HepG2 (cell line): ENCODE measurements around the gene DSCAM. TPM values are rescaled to one million over a fixed set of nuclear protein-coding genes. Genes with fewer than 3 reads are reported as not detected.

ENCODE experiments used
- ATAC-seq: fragments of 200-7000 bp; cut with Tn5 transposase; 3 replicates; pipeline ENCODE4 v1.9.1; 2020; ENCODE audit warnings: mild to moderate bottlenecking, moderate library complexity
- BruUV-seq: library from RNA; stranded (reverse); fragments of 400-500 nt; replicated peaks from 2 replicates; lab custom pipeline; 2021; lab: Mats Ljungman, UMichigan
- CTCF ChIA-PET: fragments of 300-600 bp; formaldehyde crosslinking; extraction: SDS; loops from one replicate; lab custom pipeline; 2021; ENCODE audit warnings: low total read pairs, inconsistent platforms, low intra/inter-chr PET ratio; lab: Yijun Ruan, JAX
- POLR2A ChIA-PET: fragments of 350-600 bp; sonication (Branson Sonifier 250); formaldehyde crosslinking; loops from one replicate; lab custom pipeline; 2020; ENCODE audit warnings: antibody characterized with exemption, inconsistent platforms; lab: Yijun Ruan, JAX
- DNase-seq: peaks from one replicate; pipeline ENCODE4 v3.0.0-alpha.2; 2015; ENCODE audit warnings: low spot score
- FAIRE-seq: peaks from 3 replicates; lab custom pipeline; 2011; peaks lifted over from hg19 to GRCh38; lab: Jason Lieb, UNC
- H2AFZ ChIP-seq: one replicate; pipeline ENCODE4 v1.6.1; 2011; ENCODE audit warnings: low read length, inconsistent platforms
- H3K27ac ChIP-seq: fragments of 300-600 bp; 3 replicates; pipeline ENCODE4 v1.8.0; 2011; ENCODE audit warnings: mixed run types, mild to moderate bottlenecking, mixed read lengths, low read length, inconsistent platforms; ENCODE audit not compliant: insufficient read depth; ENCODE audit errors: extremely low read length
- H3K27me3 ChIP-seq, 2 experiments: fragments of 200-600 bp in 1 of 2; 2 replicates in 1 of 2; 3 replicates in 1 of 2; pipeline versions ENCODE4 v1.6.0 to v1.8.0; 2011; ENCODE audit warnings: low read length in 2 of 2, mild to moderate bottlenecking in 2 of 2, moderate library complexity in 2 of 2, inconsistent platforms in 1 of 2; ENCODE audit not compliant: insufficient read depth in 2 of 2, control insufficient read depth in 1 of 2
- H3K36me3 ChIP-seq, 2 experiments: fragments of 200-600 bp in 1 of 2; replicated peaks in 1 of 2; 2 replicates in 1 of 2; 3 replicates in 1 of 2; pipeline versions ENCODE4 v1.5.1 to v1.8.0; 2011; ENCODE audit warnings: low read length in 2 of 2, inconsistent platforms in 1 of 2; ENCODE audit not compliant: insufficient read depth in 2 of 2, control insufficient read depth in 1 of 2
- H3K4me1 ChIP-seq: 2 replicates; pipeline ENCODE4 v1.5.1; 2012; ENCODE audit warnings: low read length, inconsistent platforms; ENCODE audit not compliant: insufficient read depth
- H3K4me2 ChIP-seq: 2 replicates; pipeline ENCODE4 v1.6.0; 2011; ENCODE audit warnings: low read depth, low read length, inconsistent platforms
- H3K4me3 ChIP-seq, 3 experiments: fragments of 200-600 bp in 1 of 3; sonication (generic), shearing (Covaris generic) in 1 of 3; replicated peaks in 1 of 3; 2 replicates each; pipeline ENCODE4 v1.5.1; 2011 to 2016; ENCODE audit warnings: low read length in 3 of 3, inconsistent platforms in 2 of 3, low read depth in 2 of 3, mild to moderate bottlenecking in 2 of 3, control low read depth in 1 of 3, mixed read lengths in 1 of 3; ENCODE audit not compliant: insufficient read depth in 1 of 3
- H3K79me2 ChIP-seq: one replicate; pipeline ENCODE4 v1.6.1; 2011; ENCODE audit warnings: low read length, inconsistent platforms; ENCODE audit not compliant: insufficient read depth
- H3K9ac ChIP-seq: 2 replicates; pipeline ENCODE4 v1.6.0; 2011; ENCODE audit warnings: mild to moderate bottlenecking, low read depth, low read length, inconsistent platforms; ENCODE audit not compliant: insufficient read depth
- H3K9me3 ChIP-seq: 2 replicates; pipeline ENCODE4 v1.5.1; 2012; ENCODE audit warnings: mild to moderate bottlenecking, low read length
- H4K20me1 ChIP-seq: 2 replicates; pipeline ENCODE4 v1.6.0; 2011; ENCODE audit warnings: inconsistent platforms, mild to moderate bottlenecking, low read length, moderate library complexity; ENCODE audit not compliant: insufficient read depth
- EHMT2 ChIP-seq: fragments of 200-600 bp; sonication (generic); IDR thresholded peaks from 2 replicates; pipeline ENCODE4 v1.7.0; 2017; ENCODE audit warnings: antibody characterized with exemption, low read depth, low read length, borderline replicate concordance
- ELF4 ChIP-seq: sonication (generic); formaldehyde crosslinking; IDR thresholded peaks from 2 replicates; pipeline ENCODE4 v1.5.0; 2020; ENCODE audit warnings: missing genetic modification reagents, mild to moderate bottlenecking, moderate library complexity, borderline replicate concordance
- GMEB2 ChIP-seq: IDR thresholded peaks from 2 replicates; pipeline ENCODE4 v1.6.1; 2016; ENCODE audit warnings: missing biosample characterization, missing genetic modification reagents, low read depth
- HOXA5 ChIP-seq: sonication (generic); formaldehyde crosslinking; IDR thresholded peaks from 2 replicates; pipeline ENCODE4 v1.4.0; 2020; ENCODE audit warnings: missing genetic modification reagents
- NFE2 ChIP-seq: sonication (generic); formaldehyde crosslinking; IDR thresholded peaks from 2 replicates; pipeline ENCODE4 v1.4.0; 2020; ENCODE audit warnings: missing genetic modification reagents
- NFYC ChIP-seq: IDR thresholded peaks from 2 replicates; pipeline ENCODE4 v1.6.1; 2016; ENCODE audit warnings: missing genetic modification reagents, missing compliant biosample characterization
- ZNF232 ChIP-seq: sonication (generic); formaldehyde crosslinking; IDR thresholded peaks from 2 replicates; pipeline ENCODE4 v1.4.0; 2020; ENCODE audit warnings: missing genetic modification reagents, borderline replicate concordance
- ZNF441 ChIP-seq: sonication (generic); formaldehyde crosslinking; IDR thresholded peaks from 2 replicates; pipeline ENCODE4 v1.7.0; 2021; ENCODE audit warnings: missing genetic modification reagents, borderline replicate concordance
- WGBS: methylation state at CpG from one replicate; pipeline ENCODE4 v1.1.6; 2017; ENCODE audit warnings: low lambda C conversion rate; 5-methylcytosine and 5-hydroxymethylcytosine counted together
- in situ Hi-C: cut with HindIII; loops from 2 replicates; pipeline ENCODE4 v1.10.0; 2017; ENCODE audit warnings: low pct_unique_long_range_greater_than_20kb; ENCODE audit not compliant: extremely low pct_ligation_motif_present
- intact Hi-C: fragments of 100-400 bp; cut with micrococcal nuclease; formaldehyde crosslinking; loops from one replicate; pipeline ENCODE4 v1.10.0; 2022; ENCODE audit not compliant: unreplicated experiment
- polyA plus RNA-seq, 8 experiments: library from polyadenylated mRNA; depleted of rRNA in 3 of 8; stranded (reverse) in 7 of 8; unstranded in 1 of 8; fragments of >200 nt; fragmentation: Illumina TruSeq in 4 of 8; extraction: Trizol in 4 of 8; gene quantifications; 2 replicates each; pipeline versions ENCODE4 v1.2.1 to v1.2.3, GENCODE V29; 2011 to 2016; ENCODE audit warnings: low read depth in 4 of 8, missing spikeins in 1 of 8, mixed read lengths in 1 of 8; ENCODE audit not compliant: insufficient read depth in 1 of 8
- total RNA-seq, 5 experiments: library from RNA; depleted of rRNA; stranded (reverse); fragments of >200 nt; fragmentation: Illumina TruSeq; extraction: Trizol; gene quantifications; 2 replicates each; pipeline ENCODE4 v1.2.3, GENCODE V29; 2016; ENCODE audit warnings: low read depth in 1 of 5
- TF ChIP-seq, protein P1 (sequence below): IDR thresholded peaks from 2 replicates; pipeline ENCODE4 v1.6.1; 2012; ENCODE audit warnings: inconsistent platforms

The DSCAM gene
- total and polyA plus RNA-seq, 2 of the 13 experiments (the other 11 are each of a cell fraction or from before 2014, with no cell fraction given): not detected

DNA sequence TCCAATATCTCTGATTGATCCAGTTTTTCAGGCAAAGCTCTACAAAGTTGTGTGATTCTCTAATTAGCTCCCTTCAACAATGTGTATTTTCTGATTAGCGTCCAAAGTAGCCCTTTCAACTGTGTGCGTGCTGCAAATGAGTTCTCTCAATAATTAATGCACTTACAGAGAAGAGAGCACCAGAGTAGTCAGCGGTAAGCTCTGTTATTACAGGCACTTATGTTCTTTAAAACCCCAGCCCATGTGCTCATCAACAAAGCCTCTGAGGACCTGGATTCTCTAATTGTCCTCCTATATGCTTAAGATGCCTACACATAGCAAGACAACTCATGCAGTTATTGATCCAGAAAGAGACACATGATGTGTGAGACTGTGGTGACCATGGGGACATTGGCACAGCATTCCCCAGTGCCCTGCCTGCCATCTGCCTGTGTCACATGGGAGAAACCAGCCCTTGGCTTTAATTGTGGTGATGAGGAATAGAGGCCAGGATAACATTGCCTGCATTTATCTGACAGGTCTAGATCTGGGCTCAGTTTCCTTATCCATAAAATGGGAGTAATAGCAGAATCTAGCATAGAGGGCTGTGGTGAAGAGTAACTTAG is 828.0 kb downstream of the DSCAM start:
- BruUV-seq: no TSS peak
- Histone ChIP-seq H3K36me3 (no peaks in the 10 kb centered on the region), H3K9me3 (peaks cover 84% of the 10 kb centered on the region), H3K79me2 (no peaks in the 10 kb centered on the region), H3K4me1 (no peaks in the 10 kb centered on the region), H3K27me3 (no peaks in the 10 kb centered on the region), H3K27ac (no peak overlapping the region), H2AFZ (no peak overlapping the region), H4K20me1 (no peaks in the 10 kb centered on the region), H3K9ac (no peak overlapping the region), H3K4me3 (no peak overlapping the region), H3K4me2 (no peak overlapping the region)
- intact Hi-C loops (no loop called here), in situ Hi-C loops (no loop called here)
- TF ChIP-seq ELF4 (CRISPR knock-in tag) (no peak), EHMT2 (no peak), NFE2 (no peak)
- DNase-seq (no peak), FAIRE-seq (no peak), ATAC-seq (no peak)
- POLR2A ChIA-PET: no interaction called here
- 53% methylated on average over 3 of the region's 3 CpGs for WGBS
- CTCF ChIA-PET: no interaction called here

DNA sequence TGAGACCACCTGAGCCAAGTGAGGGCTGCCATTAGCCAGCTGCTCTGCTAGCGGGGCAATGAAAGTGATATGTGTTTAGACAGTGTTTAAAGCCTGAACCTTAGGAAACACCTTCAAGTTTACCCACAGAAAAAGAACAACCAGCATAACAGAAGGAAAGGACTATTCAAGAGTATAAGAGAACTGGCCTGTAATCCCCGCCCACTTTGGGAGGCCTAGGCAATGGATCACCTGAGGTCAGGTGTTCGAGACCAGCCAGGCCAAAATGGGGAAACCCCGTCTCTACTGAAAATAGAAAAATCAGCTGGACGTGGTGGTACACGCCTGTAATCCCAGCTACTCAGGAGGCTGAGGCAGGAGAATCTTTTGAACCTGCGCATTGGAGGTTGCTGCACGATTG is 830.3 kb downstream of the DSCAM start:
- WGBS: 33% methylated on average over 8 of the region's 8 CpGs
- intact Hi-C loops: no loop called here
- POLR2A ChIA-PET: no interaction called here
- in situ Hi-C loops: no loop called here
- no peaks in the 10 kb centered on the region for H3K27me3 ChIP-seq
- BruUV-seq: no TSS peak
- H3K9ac ChIP-seq: no peak overlapping the region
- H3K4me1 ChIP-seq: no peaks in the 10 kb centered on the region
- H3K9me3 ChIP-seq: peaks cover 97% of the 10 kb centered on the region
- CTCF ChIA-PET: no interaction called here
- ATAC-seq (no peak), DNase-seq (no peak), FAIRE-seq (no peak)
- no peak overlapping the region for H3K27ac ChIP-seq
- no peaks in the 10 kb centered on the region for H4K20me1 ChIP-seq
- H2AFZ ChIP-seq: no peak overlapping the region
- H3K79me2 ChIP-seq: no peaks in the 10 kb centered on the region
- no peak for TF ChIP-seq GMEB2 (CRISPR knock-in tag)
- no peak for TF ChIP-seq HOXA5 (CRISPR knock-in tag)
- TF ChIP-seq, protein P1, sequence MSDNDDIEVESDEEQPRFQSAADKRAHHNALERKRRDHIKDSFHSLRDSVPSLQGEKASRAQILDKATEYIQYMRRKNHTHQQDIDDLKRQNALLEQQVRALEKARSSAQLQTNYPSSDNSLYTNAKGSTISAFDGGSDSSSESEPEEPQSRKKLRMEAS: no peak
- TF ChIP-seq NFYC (CRISPR knock-in tag): no peak
- TF ChIP-seq ZNF232 (CRISPR knock-in tag): no peak
- TF ChIP-seq ZNF441 (CRISPR knock-in tag): no peak
- H3K4me3 ChIP-seq: no peak overlapping the region
- H3K4me2 ChIP-seq: no peak overlapping the region
- H3K36me3 ChIP-seq: no peaks in the 10 kb centered on the region
